ENCODE data around the gene ULK1. TPM values are rescaled to one million over a fixed set of nuclear protein-coding genes. Genes with fewer than 3 reads are reported as not detected.

ULK1 gene
- polyA plus RNA-seq, 1 donor (not counting 4 experiments of a cell fraction or from before 2014, with no cell fraction given) = 2.3 TPM

- no peak for TF ChIP-seq CTCF (optimal IDR thresholded peaks at IDR 0.05 in 1 of 3, IDR thresholded peaks at IDR 0.05 in 1 of 3, conservative IDR thresholded peaks at IDR 0.05 in 1 of 3; ENCODE audit: extremely low read depth in 1 of 3, insufficient read depth in 2 of 3, low read length in 3 of 3)
- TF ChIP-seq EZH2 (IDR thresholded peaks at IDR 0.05; ENCODE audit: low read length) = no peak
- H3K4me3 ChIP-seq (ENCODE audit: control insufficient read depth in 2 of 3, extremely low read depth in 1 of 3, insufficient read depth in 2 of 3, low read depth in 1 of 3, low read length in 3 of 3) = peak overlapping the region in 2 of 3 experiments; percentile 46 to 56
- no peaks in the 10 kb centered on the region for H3K36me3 ChIP-seq (ENCODE audit: control insufficient read depth in 2 of 2, extremely low read depth in 1 of 2, insufficient read depth in 2 of 2, low read length in 2 of 2)
- peak; percentile 62 for FAIRE-seq
- H4K20me1 ChIP-seq (ENCODE audit: control insufficient read depth, extremely low read depth, insufficient read depth, low read length) = no peaks in the 10 kb centered on the region
- peaks cover 28% of the 10 kb centered on the region for H3K4me1 ChIP-seq (ENCODE audit: control insufficient read depth, extremely low read depth, insufficient read depth, low read length)
- H3K9me1 ChIP-seq (ENCODE audit: control insufficient read depth, extremely low read depth, insufficient read depth, low read length) = no peaks in the 10 kb centered on the region
- peaks cover 5% of the 10 kb centered on the region for H3K27me3 ChIP-seq (ENCODE audit: control insufficient read depth, extremely low read depth, insufficient read depth, low read length)
- no peaks in the 10 kb centered on the region for H3K79me2 ChIP-seq (ENCODE audit: control insufficient read depth, insufficient read depth, low read length)
- peak overlapping the region; percentile 54 for H3K9ac ChIP-seq (ENCODE audit: control insufficient read depth, extremely low read depth, insufficient read depth, low read length)
- H3K27ac ChIP-seq (ENCODE audit: control insufficient read depth, insufficient read depth, low read length) = peak overlapping the region; percentile 36
- no peaks in the 10 kb centered on the region for H3K9me3 ChIP-seq (ENCODE audit: control insufficient read depth, low read depth, low read length)
- dilution Hi-C loops (cut with MboI; ENCODE audit: extremely low pct_ligation_motif_present, low sequenced_read_pairs) = no loop called here
- H2AFZ ChIP-seq (ENCODE audit: control insufficient read depth, low read length) = peak overlapping the region; percentile 60
- H3K4me2 ChIP-seq (ENCODE audit: control insufficient read depth, extremely low read depth, insufficient read depth, low read depth, low read length) = peak overlapping the region; percentile 75
- no peak for DNase-seq (ENCODE audit: low read depth, low spot score)
Measured at GRCh38 chr12:131860472-131861260, 33.8 kb upstream of the ULK1 start.

GRCh38 chr12:131861261-131862083, 33.0 kb upstream of the ULK1 start:
- FAIRE-seq = peak; percentile 53
- Histone ChIP-seq H3K9me1 (ENCODE audit: control insufficient read depth, extremely low read depth, insufficient read depth, low read length) (no peaks in the 10 kb centered on the region), H2AFZ (ENCODE audit: control insufficient read depth, low read length) (peak overlapping the region; percentile 60), H3K79me2 (ENCODE audit: control insufficient read depth, insufficient read depth, low read length) (no peaks in the 10 kb centered on the region), H3K9ac (ENCODE audit: control insufficient read depth, extremely low read depth, insufficient read depth, low read length) (peak overlapping the region; percentile 54), H3K4me1 (ENCODE audit: control insufficient read depth, extremely low read depth, insufficient read depth, low read length) (peaks cover 28% of the 10 kb centered on the region), H3K4me3 (ENCODE audit: control insufficient read depth in 2 of 3, extremely low read depth in 1 of 3, insufficient read depth in 2 of 3, low read depth in 1 of 3, low read length in 3 of 3) (peak overlapping the region in 1 of 3 experiments; percentile 56), H3K27me3 (ENCODE audit: control insufficient read depth, extremely low read depth, insufficient read depth, low read length) (no peaks in the 10 kb centered on the region), H4K20me1 (ENCODE audit: control insufficient read depth, extremely low read depth, insufficient read depth, low read length) (no peaks in the 10 kb centered on the region), H3K4me2 (ENCODE audit: control insufficient read depth, extremely low read depth, insufficient read depth, low read depth, low read length) (peak overlapping the region; percentile 75), H3K27ac (ENCODE audit: control insufficient read depth, insufficient read depth, low read length) (no peak overlapping the region), H3K36me3 (ENCODE audit: control insufficient read depth in 2 of 2, extremely low read depth in 1 of 2, insufficient read depth in 2 of 2, low read length in 2 of 2) (no peaks in the 10 kb centered on the region), H3K9me3 (ENCODE audit: control insufficient read depth, low read depth, low read length) (no peaks in the 10 kb centered on the region)
- TF ChIP-seq EZH2 (IDR thresholded peaks at IDR 0.05; ENCODE audit: low read length) = no peak
- no peak for TF ChIP-seq CTCF (optimal IDR thresholded peaks at IDR 0.05 in 1 of 3, IDR thresholded peaks at IDR 0.05 in 1 of 3, conservative IDR thresholded peaks at IDR 0.05 in 1 of 3; ENCODE audit: extremely low read depth in 1 of 3, insufficient read depth in 2 of 3, low read length in 3 of 3)
- dilution Hi-C loops (cut with MboI; ENCODE audit: extremely low pct_ligation_motif_present, low sequenced_read_pairs) = no loop called here
- DNase-seq (ENCODE audit: low read depth, low spot score) = no peak
